ENCODE results near the gene FZD10.

FZD10 gene

GRCh38 chr12:130196827-130197226 lies 34.6 kb downstream of the FZD10 start:
- Histone ChIP-seq H3K4me1 (ENCODE audit: insufficient read depth, poor library complexity, severe bottlenecking) (no peaks in the 10 kb centered on the region), H3K27me3 (ENCODE audit: insufficient read depth, poor library complexity, severe bottlenecking) (no peaks in the 10 kb centered on the region), H3K4me3 (ENCODE audit: severe bottlenecking) (no peak overlapping the region), H3K36me3 (ENCODE audit: low read depth) (no peaks in the 10 kb centered on the region), H3K27ac (ENCODE audit: poor library complexity, severe bottlenecking) (no peak overlapping the region), H3K9me3 (ENCODE audit: severe bottlenecking) (no peaks in the 10 kb centered on the region)
- no peak for DNase-seq (ENCODE audit: low spot score)
- ATAC-seq (ENCODE audit: low read depth), result no peak
- no peak for TF ChIP-seq CTCF (IDR thresholded peaks at IDR 0.05; ENCODE audit: poor library complexity, severe bottlenecking)

DNA sequence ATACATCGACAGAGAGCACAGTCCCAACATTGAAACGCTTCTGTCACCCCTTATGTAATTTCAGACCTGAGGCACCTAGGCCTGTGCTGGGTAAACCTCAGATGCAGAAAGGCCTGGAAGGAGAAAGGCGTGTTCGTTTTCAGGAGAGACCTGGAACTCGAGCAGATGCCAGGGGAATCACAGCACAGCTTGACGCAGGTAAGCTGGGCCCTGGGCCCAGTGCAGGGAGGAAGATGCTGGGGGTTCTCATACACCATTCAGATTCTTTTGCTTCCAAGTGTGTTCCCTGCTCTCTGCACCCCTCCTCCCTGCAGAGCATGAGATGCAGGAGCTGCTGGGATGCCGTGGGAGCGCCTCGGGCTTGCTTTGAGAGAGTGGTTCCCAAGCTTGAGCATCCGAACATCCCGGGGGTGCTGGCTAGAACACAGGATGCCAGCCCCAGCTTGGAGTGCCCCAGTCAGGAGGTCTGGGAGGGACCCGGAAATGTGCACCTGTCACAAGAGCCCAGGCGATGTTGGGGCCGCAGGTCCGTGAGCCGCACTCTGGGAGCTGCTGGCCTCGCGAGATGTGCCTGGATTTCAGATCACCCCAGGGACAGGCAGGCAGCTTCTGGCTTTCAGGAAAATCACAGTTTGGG lies 35.9 kb downstream of the FZD10 start:
- Histone ChIP-seq H3K9me3 (ENCODE audit: severe bottlenecking) (no peaks in the 10 kb centered on the region), H3K27ac (ENCODE audit: poor library complexity, severe bottlenecking) (no peak overlapping the region), H3K4me1 (ENCODE audit: insufficient read depth, poor library complexity, severe bottlenecking) (no peaks in the 10 kb centered on the region), H3K36me3 (ENCODE audit: low read depth) (no peaks in the 10 kb centered on the region), H3K27me3 (ENCODE audit: insufficient read depth, poor library complexity, severe bottlenecking) (no peaks in the 10 kb centered on the region), H3K4me3 (ENCODE audit: severe bottlenecking) (no peak overlapping the region)
- no peak for TF ChIP-seq CTCF (IDR thresholded peaks at IDR 0.05; ENCODE audit: poor library complexity, severe bottlenecking)
- DNase-seq (ENCODE audit: low spot score) (no peak), ATAC-seq (ENCODE audit: low read depth) (no peak)

DNA sequence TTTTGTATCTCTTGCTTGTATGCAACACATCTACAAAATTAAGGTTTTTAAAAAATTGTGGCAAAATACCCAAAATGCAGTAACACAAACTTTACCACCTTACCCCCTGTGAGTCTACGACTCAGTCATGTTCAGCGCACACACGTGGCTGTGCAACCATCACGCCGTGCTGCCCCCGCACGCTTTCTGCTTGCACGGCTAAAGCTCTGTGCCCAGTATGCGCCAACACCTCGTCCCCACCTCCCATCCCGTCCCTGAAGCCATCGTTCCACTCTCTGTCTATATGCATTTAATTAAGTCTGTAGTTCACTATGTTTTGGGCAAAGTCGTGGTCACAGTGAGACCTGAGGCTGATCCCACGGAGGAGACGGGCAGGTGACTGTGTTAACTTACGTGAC lies 36.4 kb downstream of the FZD10 start:
- H3K4me3 ChIP-seq (ENCODE audit: severe bottlenecking), result no peak overlapping the region
- no peak for ATAC-seq (ENCODE audit: low read depth)

DNA sequence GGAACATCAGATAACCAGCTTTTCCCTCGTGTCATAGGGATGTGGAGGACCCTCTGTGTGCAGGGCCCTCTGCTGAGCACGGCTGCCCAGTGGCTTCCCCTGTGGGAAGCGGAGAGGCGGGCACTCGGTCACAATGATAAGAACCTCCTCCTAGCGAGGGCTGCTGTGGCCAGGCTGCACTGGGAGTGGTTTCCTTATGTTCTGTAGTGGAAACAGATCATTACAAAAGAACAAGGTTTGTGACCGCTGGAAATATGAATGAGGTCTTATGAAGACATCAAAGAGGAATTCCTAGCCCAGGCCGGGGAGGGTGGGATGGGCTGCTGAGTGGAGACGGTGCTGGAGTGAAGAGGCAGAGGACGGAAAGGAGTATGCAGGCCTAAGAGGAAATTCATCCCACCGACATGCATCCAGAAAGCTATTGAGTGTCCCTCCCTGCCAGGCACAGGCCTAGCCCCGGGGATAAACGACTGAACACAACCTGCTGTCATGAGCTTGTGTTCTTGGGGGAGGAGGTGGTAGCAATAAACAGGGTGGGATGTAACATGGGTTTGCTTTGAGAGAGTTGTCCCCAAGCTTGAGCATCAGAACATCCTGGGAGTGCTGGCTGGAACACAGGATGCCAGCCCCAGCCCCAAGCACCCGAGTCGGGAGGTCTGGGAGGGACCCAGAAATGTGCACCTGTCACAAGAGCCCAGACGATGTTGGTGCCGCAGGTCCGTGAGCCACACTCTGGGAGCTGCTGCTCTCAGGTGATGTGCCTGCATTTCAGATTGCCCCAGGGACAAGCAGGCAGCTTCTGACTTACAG lies 37.5 kb downstream of the FZD10 start:
- H3K36me3 ChIP-seq (ENCODE audit: low read depth), result no peaks in the 10 kb centered on the region
- H3K4me1 ChIP-seq (ENCODE audit: insufficient read depth, poor library complexity, severe bottlenecking), result no peaks in the 10 kb centered on the region
- TF ChIP-seq CTCF (IDR thresholded peaks at IDR 0.05; ENCODE audit: poor library complexity, severe bottlenecking), result no peak
- ATAC-seq (ENCODE audit: low read depth), result no peak
- no peak overlapping the region for H3K27ac ChIP-seq (ENCODE audit: poor library complexity, severe bottlenecking)
- no peak for DNase-seq (ENCODE audit: low spot score)
- no peaks in the 10 kb centered on the region for H3K9me3 ChIP-seq (ENCODE audit: severe bottlenecking)
- no peaks in the 10 kb centered on the region for H3K27me3 ChIP-seq (ENCODE audit: insufficient read depth, poor library complexity, severe bottlenecking)
- no peak overlapping the region for H3K4me3 ChIP-seq (ENCODE audit: severe bottlenecking)

More for the DNA sequence above, 36.4 kb downstream of the FZD10 start:
- no peaks in the 10 kb centered on the region for H3K4me1 ChIP-seq (ENCODE audit: insufficient read depth, poor library complexity, severe bottlenecking)
- no peaks in the 10 kb centered on the region for H3K36me3 ChIP-seq (ENCODE audit: low read depth)
- no peak overlapping the region for H3K27ac ChIP-seq (ENCODE audit: poor library complexity, severe bottlenecking)
- no peaks in the 10 kb centered on the region for H3K27me3 ChIP-seq (ENCODE audit: insufficient read depth, poor library complexity, severe bottlenecking)
- TF ChIP-seq CTCF (IDR thresholded peaks at IDR 0.05; ENCODE audit: poor library complexity, severe bottlenecking), result no peak
- no peak for DNase-seq (ENCODE audit: low spot score)
- H3K9me3 ChIP-seq (ENCODE audit: severe bottlenecking), result no peaks in the 10 kb centered on the region

DNA sequence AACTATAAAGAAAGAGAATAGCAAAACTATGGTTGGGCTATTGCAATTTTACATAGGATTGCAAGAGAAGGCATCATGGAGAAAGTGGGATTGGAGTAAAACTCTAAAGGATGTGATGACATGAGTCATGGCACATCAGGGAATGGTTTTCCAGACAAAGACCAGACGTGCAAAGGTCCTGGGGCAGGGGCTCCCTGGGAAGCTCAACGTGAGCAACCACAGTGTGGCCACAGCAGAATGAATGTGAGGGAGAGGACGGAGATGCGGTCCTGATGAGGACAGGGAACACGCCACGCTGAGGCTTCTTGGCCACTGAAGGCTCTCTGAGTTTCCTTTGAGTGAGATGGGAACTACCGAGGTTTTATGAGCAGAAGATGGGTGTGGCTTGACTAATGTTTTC lies 38.2 kb downstream of the FZD10 start:
- Histone ChIP-seq H3K27me3 (ENCODE audit: insufficient read depth, poor library complexity, severe bottlenecking) (no peaks in the 10 kb centered on the region), H3K4me3 (ENCODE audit: severe bottlenecking) (no peak overlapping the region), H3K4me1 (ENCODE audit: insufficient read depth, poor library complexity, severe bottlenecking) (no peaks in the 10 kb centered on the region), H3K9me3 (ENCODE audit: severe bottlenecking) (no peaks in the 10 kb centered on the region), H3K36me3 (ENCODE audit: low read depth) (no peaks in the 10 kb centered on the region), H3K27ac (ENCODE audit: poor library complexity, severe bottlenecking) (no peak overlapping the region)
- no peak for TF ChIP-seq CTCF (IDR thresholded peaks at IDR 0.05; ENCODE audit: poor library complexity, severe bottlenecking)
- ATAC-seq (ENCODE audit: low read depth) (no peak), DNase-seq (ENCODE audit: low spot score) (no peak)

Data from RWPE2 (cell line).